Stimulated activated CD4-positive, alpha-beta T cell treated with anti-CD3 and anti-CD28 coated beads, Interleukin-12 subunit alpha, Interleukin-12 subunit beta, amount 100 ng/mL, for 48 hours (primary cell): ENCODE data around the gene WDR27.
"Not testable (repeated sequence)": the region's sequence is repeated elsewhere in the genome, so short reads cannot be mapped to it uniquely, and the experiment has no call there.

Experiments
- DNase-seq, 3 donors: peaks; one replicate each; pipeline ENCODE4 v3.0.0-alpha.2; 2020; ENCODE audit warnings: low read depth in 2 of 3, low spot score in 1 of 3

Gene WDR27

GRCh38 chr6:169664227-169664626, 37.6 kb downstream of the WDR27 start:
- DNase-seq: no peak

GRCh38 chr6:169663468-169663867, 38.4 kb downstream of the WDR27 start:
- DNase-seq: no peak

- no peak for DNase-seq
These were observed 40.5 kb downstream of the WDR27 start for GRCh38 chr6:169661391-169661756.

GRCh38 chr6:169660751-169661390, 41.0 kb downstream of the WDR27 start:
- no peak for DNase-seq

- DNase-seq: no peak
These were observed 41.8 kb downstream of the WDR27 start for GRCh38 chr6:169659820-169660610.

- no peak for DNase-seq
These were observed 44.6 kb downstream of the WDR27 start for GRCh38 chr6:169657284-169657610.

- DNase-seq: no peak
These were observed 45.1 kb downstream of the WDR27 start for GRCh38 chr6:169656546-169657283.

GRCh38 chr6:169654598-169655391, 47.0 kb downstream of the WDR27 start:
- DNase-seq: peak; percentile 29 to 51 (median 37)

- DNase-seq: no peak
These were observed 48.1 kb downstream of the WDR27 start for GRCh38 chr6:169653691-169654090.

GRCh38 chr6:169652896-169653295, 48.9 kb downstream of the WDR27 start:
- no peak for DNase-seq

- no peak for DNase-seq
These were observed 50.3 kb downstream of the WDR27 start for GRCh38 chr6:169651498-169651897.

- no peak for DNase-seq
These were observed 50.9 kb downstream of the WDR27 start for GRCh38 chr6:169650959-169651292.

- DNase-seq: no peak
These were observed 51.4 kb downstream of the WDR27 start for GRCh38 chr6:169650241-169650958.

GRCh38 chr6:169648617-169649016, 53.2 kb downstream of the WDR27 start:
- DNase-seq: no peak

- DNase-seq: no peak
These were observed 53.7 kb downstream of the WDR27 start for GRCh38 chr6:169648092-169648491.

GRCh38 chr6:169647637-169648036, 54.2 kb downstream of the WDR27 start:
- DNase-seq: no peak

- no peak for DNase-seq
These were observed 54.8 kb downstream of the WDR27 start for GRCh38 chr6:169646906-169647567.

- DNase-seq: not testable (repeated sequence)
These were observed 56.4 kb downstream of the WDR27 start for GRCh38 chr6:169645459-169645858.

GRCh38 chr6:169643521-169643920, 58.3 kb downstream of the WDR27 start:
- no peak for DNase-seq

GRCh38 chr6:169642455-169642854, 59.4 kb downstream of the WDR27 start:
- no peak for DNase-seq
